KOPT-K1 (cell line): Measurements from ENCODE around the gene FADS2.

Source experiments
- H3K27ac ChIP-seq: fragments of 200-600 bp; sonication (generic); 2 replicates; pipeline ENCODE4 v1.5.1; 2016; ENCODE audit warnings: antibody characterized with exemption, mild to moderate bottlenecking, low read depth, low read length; ENCODE audit not compliant: poor library complexity, severe bottlenecking
- H3K36me3 ChIP-seq: fragments of 200-600 bp; sonication (generic); 2 replicates; pipeline ENCODE4 v1.5.1; 2017; ENCODE audit warnings: antibody characterized with exemption, mild to moderate bottlenecking, low read length, moderate library complexity; ENCODE audit not compliant: insufficient read depth
- H3K9me3 ChIP-seq: fragments of 200-600 bp; sonication (generic); 2 replicates; pipeline ENCODE4 v1.5.1; 2017; ENCODE audit warnings: antibody characterized with exemption, low read length, mild to moderate bottlenecking; ENCODE audit not compliant: insufficient read depth, poor library complexity, severe bottlenecking

The FADS2 gene

DNA sequence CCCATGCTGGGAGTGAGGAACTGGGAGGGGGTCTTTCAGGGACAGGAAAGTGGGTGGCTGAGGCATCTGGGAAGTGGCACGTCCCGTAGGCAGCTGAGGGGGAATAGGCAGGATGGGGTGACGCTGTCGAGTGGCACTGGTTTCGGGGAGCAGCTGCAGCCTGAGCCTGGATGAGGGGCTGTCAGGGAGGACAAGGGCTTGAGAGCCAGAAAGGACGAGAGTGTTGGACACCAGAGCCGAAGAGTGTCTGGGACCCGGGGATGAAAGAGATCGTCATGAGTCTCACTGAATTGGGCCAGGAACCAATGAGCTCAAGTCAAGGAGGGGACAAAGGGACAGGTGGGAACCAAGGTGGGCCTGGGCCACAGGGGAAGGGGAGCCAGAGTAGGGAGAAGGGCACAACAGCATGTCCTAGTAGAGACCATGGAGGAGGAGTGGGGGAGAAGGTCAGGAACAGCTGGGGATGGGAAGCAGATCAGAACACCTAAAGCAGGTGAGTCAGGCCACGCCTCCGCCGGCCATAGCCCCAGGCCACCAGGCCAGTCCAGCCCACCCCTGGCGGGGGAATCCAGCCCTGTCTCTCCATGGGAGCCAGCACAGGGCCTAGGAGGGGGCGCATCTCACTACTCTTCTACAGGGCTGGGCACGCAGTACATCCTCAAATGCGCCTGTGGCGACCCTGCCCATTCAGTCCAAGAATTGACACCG, 85.0 kb downstream of the FADS2 start:
- Histone ChIP-seq H3K36me3 (no peaks in the 10 kb centered on the region), H3K9me3 (no peaks in the 10 kb centered on the region), H3K27ac (no peak overlapping the region)

DNA sequence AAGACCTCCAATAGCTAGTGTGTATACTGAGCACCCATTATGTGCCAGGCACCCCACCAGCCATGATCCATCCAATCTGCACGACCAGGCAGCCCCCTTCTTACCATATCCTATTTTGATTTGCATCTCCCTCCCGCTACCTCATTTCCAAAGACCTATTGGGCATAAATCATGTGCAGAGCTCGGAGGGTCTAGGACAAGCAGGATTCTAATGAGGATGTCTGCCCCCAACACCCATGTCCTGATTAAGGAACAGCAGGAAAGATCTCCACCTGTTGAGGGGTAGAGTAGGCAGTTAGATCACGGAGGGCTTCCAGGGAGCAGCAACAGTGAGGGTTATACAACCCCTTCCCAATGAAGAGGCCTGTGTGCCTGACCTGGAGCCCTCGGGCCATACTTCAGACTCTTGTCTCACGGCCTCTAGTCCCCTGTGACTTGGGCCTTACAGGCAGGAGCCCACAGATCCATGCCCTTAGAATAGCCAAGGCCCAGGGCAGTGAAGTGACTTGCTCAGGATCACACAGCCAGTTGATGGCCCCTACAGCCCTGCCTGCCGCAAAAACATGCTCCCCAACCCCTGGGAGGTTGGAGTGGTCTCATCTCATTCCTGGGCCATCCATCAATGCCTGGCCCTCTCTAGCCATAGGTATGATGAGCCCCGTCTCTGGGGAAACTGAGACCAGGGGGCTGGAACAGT, 85.7 kb downstream of the FADS2 start:
- Histone ChIP-seq H3K36me3 (no peaks in the 10 kb centered on the region), H3K9me3 (no peaks in the 10 kb centered on the region), H3K27ac (no peak overlapping the region)

DNA sequence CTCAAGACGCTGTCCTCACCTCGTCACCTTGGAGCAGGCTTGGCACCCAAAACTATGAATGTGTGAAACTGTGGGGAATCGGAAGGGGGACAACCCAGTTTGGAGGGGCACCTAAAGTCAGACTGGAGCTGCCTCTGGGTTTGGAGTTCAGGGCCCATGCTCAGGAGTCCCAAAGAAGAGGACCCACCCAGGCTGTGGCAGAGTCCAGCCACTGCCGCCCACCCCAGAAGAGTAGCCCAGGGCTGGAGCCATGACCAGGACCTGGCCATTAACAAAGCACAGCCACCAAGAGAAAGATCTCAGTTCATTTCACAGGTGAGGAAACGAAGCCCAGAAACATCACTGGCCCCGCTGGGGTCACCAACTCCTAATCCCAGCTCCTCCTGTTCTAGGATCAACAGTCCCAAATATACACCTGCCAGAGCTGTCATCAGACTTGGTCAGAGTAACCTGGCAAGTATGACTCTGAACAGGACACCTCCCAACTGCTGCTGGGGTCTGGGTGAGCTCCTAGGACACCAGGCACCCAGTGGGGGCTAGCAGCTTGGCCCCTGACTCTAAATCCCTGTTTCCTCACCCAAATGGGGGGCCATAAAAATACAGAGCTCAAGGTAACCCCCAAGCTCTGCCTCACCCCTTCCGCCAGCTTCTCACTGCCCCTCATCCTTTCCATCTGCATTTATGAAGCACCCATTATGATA, 86.5 kb downstream of the FADS2 start:
- H3K36me3 ChIP-seq, result no peaks in the 10 kb centered on the region
- H3K9me3 ChIP-seq, result no peaks in the 10 kb centered on the region
- no peak overlapping the region for H3K27ac ChIP-seq

DNA sequence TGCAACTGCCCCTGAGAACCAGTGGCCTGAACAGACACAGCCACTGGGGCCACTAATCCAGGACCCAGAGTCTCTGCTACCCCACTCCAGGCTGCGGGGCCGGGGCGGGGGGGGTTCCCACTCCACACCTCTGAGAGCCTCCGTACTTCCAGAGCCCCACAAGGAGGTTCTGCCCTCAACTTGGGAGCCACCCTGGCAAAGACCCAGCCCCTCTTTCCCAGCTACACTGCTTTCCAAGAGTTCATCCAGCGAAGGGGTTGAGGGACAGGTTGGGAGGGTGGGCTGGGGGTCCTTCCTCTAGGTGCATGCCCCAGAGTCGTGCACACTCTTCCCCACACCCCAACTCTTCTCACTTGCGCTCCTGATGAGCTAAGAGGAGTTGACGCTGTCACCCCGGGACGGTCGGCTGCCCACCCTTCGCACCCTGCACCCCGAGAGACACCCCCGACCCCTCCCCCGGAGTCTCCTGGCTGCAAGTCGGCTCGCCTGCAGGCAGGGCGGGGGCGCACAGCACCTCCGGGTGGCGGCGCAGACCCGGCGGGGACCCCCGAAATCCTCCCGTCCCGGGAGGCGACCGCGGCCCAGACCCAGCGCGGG, 88.7 kb downstream of the FADS2 start:
- H3K36me3 ChIP-seq, result no peaks in the 10 kb centered on the region
- no peak overlapping the region for H3K27ac ChIP-seq
- H3K9me3 ChIP-seq, result no peaks in the 10 kb centered on the region
